ENCODE results near the gene ADRB2. TPM values are rescaled to one million over a fixed set of nuclear protein-coding genes. Genes with fewer than 3 reads are reported as not detected.

Gene ADRB2
- 0.61 to 0.95 TPM (median 0.66 TPM) in 5 replicates for total RNA-seq (2022; extraction: Qiagen RNA extraction; ENCODE audit: low read depth)

GRCh38 chr5:148826053-148826738 lies at the start of gene ADRB2:
TSS of gene ADRB2 (plus strand) at chr5:148826611. CDS start at chr5:148826832, 221 bp downstream.

Other genes starting within 250 kb of the ADRB2 start
- not detected in 5 replicates for gene HTR4, start 172.1 kb upstream of the ADRB2 start, total RNA-seq (2022; extraction: Qiagen RNA extraction; ENCODE audit: low read depth)
- gene SH3TC2, start 236.5 kb downstream of the ADRB2 start, total RNA-seq (2022; extraction: Qiagen RNA extraction; ENCODE audit: low read depth), result 0.21 to 0.84 TPM (median 0.31 TPM) in 5 replicates